Measurements from ENCODE around the gene PRICKLE1.

PRICKLE1 gene

GRCh38 chr12:42589465-42590329 is at the start of gene PRICKLE1:
TSS of gene PRICKLE1 (minus strand) at chr12:42589746. CDS start at chr12:42472516, 117,230 bp downstream.
- no peak for FAIRE-seq

- FAIRE-seq = no peak
Measured at GRCh38 chr12:42638697-42639096, 49.2 kb upstream of the PRICKLE1 start.

- no peak for FAIRE-seq
Measured at GRCh38 chr12:42638011-42638410, 48.5 kb upstream of the PRICKLE1 start.

- no peak for FAIRE-seq
Measured at GRCh38 chr12:42636993-42637392, 47.4 kb upstream of the PRICKLE1 start.

- FAIRE-seq = no peak
Measured at GRCh38 chr12:42633594-42633993, 44.0 kb upstream of the PRICKLE1 start.

GRCh38 chr12:42631513-42631912 is 42.0 kb upstream of the PRICKLE1 start:
- FAIRE-seq = no peak

GRCh38 chr12:42630314-42630713 is 40.8 kb upstream of the PRICKLE1 start:
- FAIRE-seq = no peak

GRCh38 chr12:42627151-42627550 is 37.6 kb upstream of the PRICKLE1 start:
- no peak for FAIRE-seq

- FAIRE-seq = no peak
Measured at GRCh38 chr12:42625611-42626010, 36.1 kb upstream of the PRICKLE1 start.

GRCh38 chr12:42617622-42618021 is 28.1 kb upstream of the PRICKLE1 start:
- no peak for FAIRE-seq

GRCh38 chr12:42615006-42615405 is 25.5 kb upstream of the PRICKLE1 start:
- no peak for FAIRE-seq

- no peak for FAIRE-seq
Measured at GRCh38 chr12:42612231-42612613, 22.7 kb upstream of the PRICKLE1 start.

GRCh38 chr12:42611571-42612230 is 22.2 kb upstream of the PRICKLE1 start:
- FAIRE-seq = no peak

GRCh38 chr12:42609605-42610004 is 20.1 kb upstream of the PRICKLE1 start:
- FAIRE-seq = no peak

GRCh38 chr12:42608196-42608825 is 18.8 kb upstream of the PRICKLE1 start:
- no peak for FAIRE-seq

GRCh38 chr12:42607584-42608058 is 18.1 kb upstream of the PRICKLE1 start:
- FAIRE-seq = no peak

GRCh38 chr12:42606471-42606870 is 16.9 kb upstream of the PRICKLE1 start:
- FAIRE-seq = no peak

GRCh38 chr12:42605685-42606084 is 16.1 kb upstream of the PRICKLE1 start:
- no peak for FAIRE-seq

- no peak for FAIRE-seq
Measured at GRCh38 chr12:42603246-42603990, 13.9 kb upstream of the PRICKLE1 start.

GRCh38 chr12:42593874-42594273 is 4.3 kb upstream of the PRICKLE1 start:
- no peak for FAIRE-seq

- FAIRE-seq = no peak
Measured at GRCh38 chr12:42590330-42590934, 886 bp upstream of the PRICKLE1 start.
